A549 (cell line): Measurements from ENCODE around the gene BPIFB4. TPM values are rescaled to one million over a fixed set of nuclear protein-coding genes. Genes with fewer than 3 reads are reported as not detected.
"Not testable (repeated sequence)": the region's sequence is repeated elsewhere in the genome, so short reads cannot be mapped to it uniquely, and the experiment has no call there.

ENCODE experiments used
- ATAC-seq, 2 experiments: fragments of 200-7000 bp in 1 of 2; fragments of >200 bp in 1 of 2; cut with Nextera tagmentation in 1 of 2; cut with Tn5 transposase in 1 of 2; 3 replicates each; pipeline versions ENCODE4 v1.8.0 to v1.9.1; 2018 to 2020; ENCODE audit warnings: mild to moderate bottlenecking in 1 of 2, moderate library complexity in 1 of 2
- CTCF ChIA-PET: fragments of 300-600 bp; sonication (Branson Sonifier 250); formaldehyde crosslinking; extraction: SDS; loops from one replicate; lab custom pipeline; 2021; ENCODE audit warnings: antibody characterized with exemption, inconsistent platforms; lab: Yijun Ruan, JAX
- POLR2A ChIA-PET: fragments of 350-600 bp; formaldehyde crosslinking; extraction: SDS; loops from one replicate; lab custom pipeline; 2021; ENCODE audit warnings: antibody characterized with exemption, inconsistent platforms; lab: Yijun Ruan, JAX
- DNase-seq, 2 experiments: peaks; one replicate each; pipeline versions ENCODE4 v3.0.0 to v3.0.0-alpha.2; 2011 to 2016; ENCODE audit warnings: low read depth in 1 of 2, low spot score in 1 of 2
- FAIRE-seq: peaks from 2 replicates; lab custom pipeline; 2011; peaks lifted over from hg19 to GRCh38; lab: Jason Lieb, UNC
- H3K27ac ChIP-seq, 2 experiments: fragments of >200 bp; sonication (Bioruptor Twin); formaldehyde crosslinking; 3 replicates each; pipeline ENCODE4 v1.5.1; 2016 to 2017
- H3K4me1 ChIP-seq: fragments of >200 bp; sonication (Bioruptor Twin); formaldehyde crosslinking; 3 replicates; pipeline ENCODE4 v1.6.1; 2016
- H3K4me2 ChIP-seq: fragments of >200 bp; sonication (Bioruptor Twin); formaldehyde crosslinking; 3 replicates; pipeline ENCODE4 v1.6.1; 2016
- H3K4me3 ChIP-seq: fragments of >200 bp; sonication (Bioruptor Twin); formaldehyde crosslinking; 3 replicates; pipeline ENCODE4 v1.5.1; 2016
- H3K9me3 ChIP-seq: fragments of >200 bp; sonication (Bioruptor Twin); formaldehyde crosslinking; 3 replicates; pipeline ENCODE4 v1.6.1; 2016
- CHD2 ChIP-seq: fragments of 150-350 bp; IDR thresholded peaks from 2 replicates; pipeline ENCODE4 v1.6.1; 2014; ENCODE audit warnings: low read length; ENCODE audit not compliant: partially characterized antibody
- EHMT2 ChIP-seq: fragments of 200-600 bp; sonication (generic); IDR thresholded peaks from 2 replicates; pipeline ENCODE4 v1.6.1; 2016; ENCODE audit warnings: antibody characterized with exemption, low read depth, mild to moderate bottlenecking, moderate library complexity
- FOSB ChIP-seq: fragments of 250-450 bp; sonication (Bioruptor Pico); IDR thresholded peaks from 2 replicates; pipeline ENCODE4 v1.5.0; 2020; ENCODE audit warnings: mild to moderate bottlenecking, moderate library complexity
- FOSL2 ChIP-seq, 2 experiments: fragments of 450-650 bp in 1 of 2; fragments of >200 bp in 1 of 2; sonication (Bioruptor Twin) in 1 of 2; formaldehyde crosslinking; IDR thresholded peaks; 2 replicates each; pipeline versions ENCODE4 v1.5.0 to v1.6.1; 2016 to 2020; ENCODE audit warnings: mild to moderate bottlenecking in 1 of 2, moderate library complexity in 1 of 2
- FOXS1 ChIP-seq: fragments of 250-450 bp; sonication (Bioruptor Pico); IDR thresholded peaks from 2 replicates; pipeline ENCODE4 v1.5.0; 2020; ENCODE audit warnings: mild to moderate bottlenecking, moderate library complexity
- JUNB ChIP-seq: fragments of >200 bp; sonication (Bioruptor Twin); formaldehyde crosslinking; IDR thresholded peaks from 2 replicates; pipeline ENCODE4 v1.6.1; 2016
- KDM1A ChIP-seq: fragments of 200-600 bp; sonication (generic); IDR thresholded peaks from 2 replicates; pipeline ENCODE4 v1.6.1; 2016; ENCODE audit warnings: low read depth, mild to moderate bottlenecking
- KDM5A ChIP-seq: fragments of 200-600 bp; sonication (generic); IDR thresholded peaks from 2 replicates; pipeline ENCODE4 v1.6.1; 2016; ENCODE audit warnings: antibody characterized with exemption, mild to moderate bottlenecking
- MYC ChIP-seq: IDR thresholded peaks from 2 replicates; pipeline ENCODE4 v1.6.1; 2012; ENCODE audit warnings: mild to moderate bottlenecking, inconsistent platforms, low read length, improper control_type of control experiment, borderline replicate concordance
- NPAS2 ChIP-seq: fragments of 250-450 bp; sonication (Bioruptor Pico); IDR thresholded peaks from 2 replicates; pipeline ENCODE4 v1.8.0; 2022; ENCODE audit warnings: mild to moderate bottlenecking, moderate library complexity, borderline replicate concordance
- NR3C1 ChIP-seq: fragments of >200 bp; sonication (Bioruptor Twin); formaldehyde crosslinking; IDR thresholded peaks from 3 replicates; pipeline ENCODE4 v1.6.1; 2017
- POLR2A ChIP-seq: IDR thresholded peaks from 2 replicates; pipeline ENCODE4 v1.6.1; 2012; ENCODE audit warnings: mild to moderate bottlenecking, low read length
- POLR2AphosphoS2 ChIP-seq: conservative IDR thresholded peaks from 2 replicates; pipeline ENCODE4 v1.6.1; 2012; ENCODE audit warnings: low read length, improper control_type of control experiment, inconsistent platforms
- RCOR1 ChIP-seq: fragments of 150-350 bp; IDR thresholded peaks from 2 replicates; pipeline ENCODE4 v1.6.1; 2014; ENCODE audit warnings: antibody characterized with exemption, low read length, low read depth
- RNF2 ChIP-seq: fragments of 200-600 bp; sonication (generic); IDR thresholded peaks from 2 replicates; pipeline ENCODE4 v1.6.1; 2016; ENCODE audit warnings: low read depth, mild to moderate bottlenecking, antibody characterized with exemption, moderate library complexity, borderline replicate concordance
- SMC3 ChIP-seq: fragments of >200 bp; sonication (Bioruptor Twin); formaldehyde crosslinking; IDR thresholded peaks from 3 replicates; pipeline ENCODE4 v1.6.1; 2018; ENCODE audit warnings: inconsistent platforms
- SREBF2 ChIP-seq: fragments of 450-650 bp; IDR thresholded peaks from 2 replicates; pipeline ENCODE4 v1.6.1; 2014; ENCODE audit warnings: mild to moderate bottlenecking, moderate library complexity
- TFCP2L1 ChIP-seq: fragments of 250-450 bp; sonication (Bioruptor Pico); IDR thresholded peaks from 2 replicates; pipeline ENCODE4 v1.5.0; 2021; ENCODE audit warnings: mild to moderate bottlenecking
- ZC3H11A ChIP-seq: fragments of 450-650 bp; IDR thresholded peaks from 2 replicates; pipeline ENCODE4 v1.6.1; 2014; ENCODE audit warnings: antibody characterized with exemption, mild to moderate bottlenecking
- WGBS: methylation state at CpG from one replicate; pipeline ENCODE4 v1.1.6; 2017; ENCODE audit errors: missing lambda C conversion rate; 5-methylcytosine and 5-hydroxymethylcytosine counted together
- polyA plus RNA-seq, 4 experiments: library from polyadenylated mRNA; depleted of rRNA in 3 of 4; stranded (reverse); fragments of >200 nt; fragmentation: RNase III in 1 of 4; extraction: RNeasy Plus Mini Kit Qiagen cat#74134 plus additional on column Dnase treatment in 1 of 4; gene quantifications; 2 replicates in 3 of 4; 3 replicates in 1 of 4; pipeline ENCODE4 v1.2.3, GENCODE V29; 2011 to 2017
- TF ChIP-seq, protein P1 (sequence below): IDR thresholded peaks from 2 replicates; pipeline ENCODE4 v1.6.1; 2012
- TF ChIP-seq, protein P2 (sequence below): IDR thresholded peaks from 2 replicates; pipeline ENCODE4 v1.6.1; 2012; ENCODE audit warnings: low read depth, borderline replicate concordance
- TF ChIP-seq, protein P3 (sequence below): fragments of 450-650 bp; IDR thresholded peaks from 2 replicates; pipeline ENCODE4 v1.6.1; 2014; ENCODE audit warnings: antibody characterized with exemption

Gene BPIFB4
- polyA plus RNA-seq, 2 of the 4 experiments (the other 2 are of a cell fraction), result not detected

DNA sequence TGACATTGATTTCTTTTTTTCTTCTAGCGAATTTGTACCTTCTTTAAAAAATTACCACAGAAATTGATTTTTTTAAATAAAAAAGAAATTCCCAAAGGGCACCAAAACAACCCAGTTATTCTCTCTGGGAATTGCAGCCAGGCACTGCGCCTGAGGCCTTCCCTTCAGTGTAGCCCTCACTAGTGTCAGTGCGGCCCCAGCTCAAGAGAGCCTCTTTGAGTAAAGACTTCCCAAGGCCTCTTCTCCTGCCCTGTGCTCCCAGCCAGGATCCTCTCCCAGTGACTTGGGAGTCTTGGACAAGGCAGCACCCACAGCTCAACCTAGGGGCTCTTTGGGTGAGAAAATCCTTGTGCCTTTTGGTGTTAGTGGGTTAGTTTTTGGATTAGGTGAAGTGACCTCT is 41.5 kb downstream of the BPIFB4 start:
- no peak for TF ChIP-seq POLR2A
- TF ChIP-seq NR3C1, result no peak
- TF ChIP-seq, protein P1, sequence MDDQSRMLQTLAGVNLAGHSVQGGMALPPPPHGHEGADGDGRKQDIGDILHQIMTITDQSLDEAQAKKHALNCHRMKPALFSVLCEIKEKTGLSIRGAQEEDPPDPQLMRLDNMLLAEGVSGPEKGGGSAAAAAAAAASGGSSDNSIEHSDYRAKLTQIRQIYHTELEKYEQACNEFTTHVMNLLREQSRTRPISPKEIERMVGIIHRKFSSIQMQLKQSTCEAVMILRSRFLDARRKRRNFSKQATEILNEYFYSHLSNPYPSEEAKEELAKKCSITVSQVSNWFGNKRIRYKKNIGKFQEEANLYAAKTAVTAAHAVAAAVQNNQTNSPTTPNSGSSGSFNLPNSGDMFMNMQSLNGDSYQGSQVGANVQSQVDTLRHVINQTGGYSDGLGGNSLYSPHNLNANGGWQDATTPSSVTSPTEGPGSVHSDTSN, result no peak
- H3K9me3 ChIP-seq, result peaks cover 3% of the 10 kb centered on the region; the same call in 1 of the 3 replicates
- no peak overlapping the region for H3K27ac ChIP-seq
- ATAC-seq (no peak), FAIRE-seq (no peak), DNase-seq (no peak)
- CTCF ChIA-PET, result interaction anchor here (1.2 kb wide), 1 partner anchor 14 kb away, joined by 4 read pairs; no protein-coding TSS in a partner anchor
- WGBS, result 68% methylated on average over 3 of the region's 3 CpGs
- H3K4me2 ChIP-seq, result no peak overlapping the region
- H3K4me1 ChIP-seq, result no peaks in the 10 kb centered on the region
- POLR2A ChIA-PET, result no interaction called here
- H3K4me3 ChIP-seq, result no peak overlapping the region

DNA sequence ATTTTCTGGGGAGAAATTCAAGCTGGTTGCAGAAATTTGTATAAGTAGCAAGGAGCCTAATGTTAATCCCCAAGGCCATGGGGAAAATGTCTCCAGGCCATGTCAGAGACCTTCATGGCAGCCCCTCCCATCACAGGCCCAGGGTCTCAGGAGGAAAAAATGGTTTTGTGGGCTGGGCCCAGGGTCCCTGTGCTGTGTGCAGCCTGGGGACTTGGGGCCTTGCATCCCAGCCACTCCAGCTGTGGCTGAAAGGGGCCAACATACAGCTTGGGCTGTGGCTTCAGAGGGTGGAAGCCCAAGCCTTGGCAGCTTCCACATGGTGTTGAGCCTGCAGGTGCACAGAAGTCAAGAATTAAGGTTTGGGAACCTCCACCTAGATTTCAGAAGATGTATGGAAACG is 42.9 kb downstream of the BPIFB4 start:
- H3K4me1 ChIP-seq, H3K4me2 ChIP-seq, DNase-seq, FAIRE-seq, ATAC-seq, H3K27ac ChIP-seq, H3K4me3 ChIP-seq, POLR2A ChIA-PET, H3K9me3 ChIP-seq: not testable (repeated sequence)
- CTCF ChIA-PET, result interaction anchor here (1.0 kb wide), 1 partner anchor 32 kb away, joined by 3 read pairs; no protein-coding TSS in a partner anchor
- WGBS, result 0% methylated on average over 1 of the region's 1 CpG

DNA sequence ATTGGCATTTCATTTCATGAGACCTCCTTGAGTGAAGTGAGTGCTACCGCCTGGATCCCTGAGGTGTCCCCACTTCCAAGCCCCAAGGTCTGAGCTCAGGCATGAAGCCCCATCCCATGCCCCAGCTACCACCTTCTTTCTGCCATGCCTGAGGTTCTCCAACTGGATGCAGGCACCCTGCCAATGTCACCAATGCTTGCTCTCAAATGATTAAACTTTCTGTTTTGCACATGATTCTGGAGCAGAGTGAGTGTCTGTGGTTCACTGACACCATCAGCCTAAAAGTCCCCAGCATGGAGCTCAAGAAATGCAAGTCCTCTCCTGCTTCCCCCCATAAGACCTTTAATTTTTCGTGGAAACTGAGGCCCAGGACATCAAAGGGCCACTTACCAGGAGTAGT is 44.8 kb downstream of the BPIFB4 start:
- ChIA-PET CTCF (interaction anchor here (2.2 kb wide), 1 partner anchor 28 kb away, joined by 7 read pairs; no protein-coding TSS in a partner anchor), POLR2A (no interaction called here)
- DNase-seq, result no peak
- Histone ChIP-seq H3K4me2 (no peak overlapping the region), H3K4me1 (peaks cover 13% of the 10 kb centered on the region; the same call in 2 of the 3 replicates), H3K9me3 (peaks cover 3% of the 10 kb centered on the region; the same call in 1 of the 3 replicates), H3K27ac (no peak overlapping the region), H3K4me3 (no peak overlapping the region)
- TF ChIP-seq SMC3, result no peak
- no peak for TF ChIP-seq RCOR1
- TF ChIP-seq FOSB (CRISPR knock-in tag), result no peak
- TF ChIP-seq FOXS1 (CRISPR knock-in tag), result no peak
- no peak for TF ChIP-seq EHMT2
- TF ChIP-seq FOSL2 (IDR thresholded peaks at IDR 0.05), result no peak
- no peak for TF ChIP-seq FOSL2 (CRISPR knock-in tag; IDR thresholded peaks at IDR 0.05)
- TF ChIP-seq MYC, result no peak
- no peak for TF ChIP-seq RNF2
- no peak for TF ChIP-seq SREBF2
- TF ChIP-seq NPAS2, result no peak
- 41% methylated on average over 2 of the region's 2 CpGs for WGBS
- FAIRE-seq, result no peak
- no peak for ATAC-seq

DNA sequence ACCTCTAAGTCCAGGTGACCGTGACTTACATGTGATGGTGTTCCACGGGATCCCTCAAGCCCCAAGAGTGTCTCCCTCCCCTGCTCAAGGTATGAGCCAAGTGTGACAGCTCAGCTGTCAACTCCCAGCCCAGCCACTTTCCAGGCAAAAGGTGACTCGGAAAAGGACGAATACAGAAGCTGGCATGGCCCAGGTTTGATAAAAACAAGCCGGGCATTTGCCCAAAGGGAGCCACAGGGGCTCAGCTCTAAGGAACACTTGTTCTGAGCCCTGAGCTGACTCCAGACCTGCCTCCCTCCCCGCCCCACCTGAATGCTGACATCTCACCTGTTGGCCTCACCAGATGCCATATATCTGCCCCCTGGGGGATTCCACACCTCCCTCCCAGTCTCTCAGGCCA is 45.6 kb downstream of the BPIFB4 start:
- ChIA-PET POLR2A (no interaction called here), CTCF (interaction anchor here (2.2 kb wide), 1 partner anchor 28 kb away, joined by 7 read pairs; no protein-coding TSS in a partner anchor)
- H3K27ac ChIP-seq, result no peak overlapping the region
- no peak overlapping the region for H3K4me3 ChIP-seq
- FAIRE-seq, result no peak
- H3K4me2 ChIP-seq, result no peak overlapping the region
- 39% methylated on average over 5 of the region's 6 CpGs for whole genome bisulfite sequencing
- no peak for DNase-seq
- TF ChIP-seq, protein P2, sequence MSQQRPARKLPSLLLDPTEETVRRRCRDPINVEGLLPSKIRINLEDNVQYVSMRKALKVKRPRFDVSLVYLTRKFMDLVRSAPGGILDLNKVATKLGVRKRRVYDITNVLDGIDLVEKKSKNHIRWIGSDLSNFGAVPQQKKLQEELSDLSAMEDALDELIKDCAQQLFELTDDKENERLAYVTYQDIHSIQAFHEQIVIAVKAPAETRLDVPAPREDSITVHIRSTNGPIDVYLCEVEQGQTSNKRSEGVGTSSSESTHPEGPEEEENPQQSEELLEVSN, result no peak
- TF ChIP-seq SREBF2, result no peak
- TF ChIP-seq ZC3H11A, result no peak
- TF ChIP-seq JUNB, result no peak
- no peak for TF ChIP-seq KDM5A
- no peak for TF ChIP-seq RCOR1
- TF ChIP-seq KDM1A, result no peak
- no peak for TF ChIP-seq POLR2AphosphoS2
- no peak for TF ChIP-seq CHD2
- TF ChIP-seq EHMT2, result no peak
- TF ChIP-seq, protein P3, sequence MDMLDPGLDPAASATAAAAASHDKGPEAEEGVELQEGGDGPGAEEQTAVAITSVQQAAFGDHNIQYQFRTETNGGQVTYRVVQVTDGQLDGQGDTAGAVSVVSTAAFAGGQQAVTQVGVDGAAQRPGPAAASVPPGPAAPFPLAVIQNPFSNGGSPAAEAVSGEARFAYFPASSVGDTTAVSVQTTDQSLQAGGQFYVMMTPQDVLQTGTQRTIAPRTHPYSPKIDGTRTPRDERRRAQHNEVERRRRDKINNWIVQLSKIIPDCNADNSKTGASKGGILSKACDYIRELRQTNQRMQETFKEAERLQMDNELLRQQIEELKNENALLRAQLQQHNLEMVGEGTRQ, result no peak
- no peak for TF ChIP-seq TFCP2L1
- TF ChIP-seq, all 56 proteins: peak for 0
- Histone ChIP-seq H3K4me1 (peaks cover 13% of the 10 kb centered on the region; the same call in 2 of the 3 replicates), H3K9me3 (peaks cover 2% of the 10 kb centered on the region; the same call in 1 of the 3 replicates)
- no peak for ATAC-seq
